ENCODE data around the gene PTGS2. TPM values are rescaled to one million over a fixed set of nuclear protein-coding genes. Genes with fewer than 3 reads are reported as not detected.
A peak's percentile ranks its signal among the peaks of the same experiment; 100 is the strongest.

PTGS2 gene
- total and polyA plus RNA-seq, 10 of the 15 experiments (the other 5 are each of a cell fraction or from before 2014, with no cell fraction given): 0.04 to 0.12 (median 0.08) TPM; not detected in 4

DNA sequence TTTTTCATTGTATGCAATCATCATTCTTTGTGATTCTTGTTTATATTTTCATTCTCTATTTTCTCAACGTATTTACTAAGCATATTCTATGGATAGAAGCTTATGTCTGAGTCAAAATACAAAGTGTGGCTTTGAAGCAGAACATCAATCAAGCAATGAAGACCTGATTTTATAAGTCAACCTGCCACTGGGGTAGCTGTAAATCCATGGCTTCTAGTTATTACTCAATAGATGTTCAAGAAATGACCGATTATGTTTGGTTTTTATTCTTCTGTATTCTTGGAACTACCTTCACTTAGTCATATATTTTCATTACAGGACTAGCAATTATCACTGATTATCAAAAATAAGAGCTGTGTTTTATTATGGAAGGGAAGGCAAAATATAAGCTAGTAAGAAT is 20.5 kb upstream of the PTGS2 start:
- no peak for FAIRE-seq
- H4K20me1 ChIP-seq (ENCODE audit: control insufficient read depth, insufficient read depth): no peaks in the 10 kb centered on the region
- peak; percentile 29; the same call in 1 of the 2 replicates for TF ChIP-seq JUNB (IDR thresholded peaks at IDR 0.05)
- TF ChIP-seq SPI1 (IDR thresholded peaks at IDR 0.05; ENCODE audit: borderline replicate concordance, insufficient read depth, low read depth, low read length): no peak
- no peak overlapping the region for H3K9ac ChIP-seq (ENCODE audit: control insufficient read depth, insufficient read depth, low read length)
- H3K27me3 ChIP-seq (replicated peaks in 1 of 2; ENCODE audit: control insufficient read depth in 2 of 2, insufficient read depth in 2 of 2, low read length in 1 of 2): no peaks in the 10 kb centered on the region
- CTCF ChIA-PET: interaction anchor here (1.1 kb wide), 1 partner anchor 18 kb away, joined by 5 read pairs; no protein-coding TSS in a partner anchor
- RAD21 ChIA-PET (ENCODE audit: unreplicated experiment): no interaction called here
- H3K79me2 ChIP-seq (ENCODE audit: control insufficient read depth, insufficient read depth, low read length): no peaks in the 10 kb centered on the region
- intact Hi-C loops (cut with micrococcal nuclease; ENCODE audit: unreplicated experiment) (no loop called here), in situ Hi-C loops (cut with MboI) (no loop called here)
- DNase-seq (ENCODE audit: low read depth, low spot score): no peak
- SMC1A ChIA-PET (ENCODE audit: uncharacterized antibody, unreplicated experiment): interaction anchor here (0.7 to 1.4 kb wide), 2 partner anchors 17 to 49 kb away, joined by 3 read pairs; no protein-coding TSS in a partner anchor
- no peaks in the 10 kb centered on the region for H3K9me3 ChIP-seq (replicated peaks; ENCODE audit: control insufficient read depth, insufficient read depth, low read length)
- no peak overlapping the region for H3K4me3 ChIP-seq
- POLR2A ChIA-PET: no interaction called here
- no peak overlapping the region for H3K4me2 ChIP-seq (ENCODE audit: control insufficient read depth, insufficient read depth)
- no peak for ATAC-seq
- H3K4me1 ChIP-seq (ENCODE audit: control insufficient read depth, insufficient read depth, low read length): no peaks in the 10 kb centered on the region
- no peaks in the 10 kb centered on the region for H3K36me3 ChIP-seq (ENCODE audit: control insufficient read depth in 2 of 2, insufficient read depth in 2 of 2, low read length in 1 of 2)
- no TSS peak for BruUV-seq (replicated peaks)
- 2% methylated on average over 2 of the region's 2 CpGs for WGBS (ENCODE audit: insufficient coverage, insufficient replicate concordance, low lambda C conversion rate, missing lambda C conversion rate)
- no peak overlapping the region for H3K27ac ChIP-seq (ENCODE audit: control insufficient read depth, insufficient read depth)
- H2AFZ ChIP-seq (ENCODE audit: control insufficient read depth, low read depth, low read length): no peak overlapping the region

DNA sequence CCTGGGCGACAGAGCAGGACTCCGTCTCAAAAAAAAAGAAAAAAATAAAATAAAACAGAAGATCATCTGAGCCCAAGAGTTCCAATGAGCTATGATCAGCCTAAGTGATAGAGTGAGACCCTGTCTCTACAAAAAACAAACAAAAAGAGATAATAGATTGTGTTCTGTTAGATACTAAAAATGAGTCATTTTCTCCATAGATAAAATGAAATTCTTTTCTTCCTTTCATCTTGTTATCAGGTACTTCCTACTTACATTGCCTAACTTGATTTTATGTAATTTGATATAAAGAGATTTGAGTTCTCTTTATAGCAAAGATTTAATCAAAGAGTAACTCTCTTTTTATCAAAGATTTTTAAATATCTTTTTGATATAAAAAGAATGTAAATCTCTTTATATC is 19.3 kb upstream of the PTGS2 start:
- H3K27ac ChIP-seq (ENCODE audit: control insufficient read depth, insufficient read depth): no peak overlapping the region
- in situ Hi-C loops (cut with MboI): no loop called here
- ChIA-PET POLR2A (no interaction called here), CTCF (interaction anchor here (1.1 kb wide), 1 partner anchor 17 kb away, joined by 5 read pairs; no protein-coding TSS in a partner anchor), RAD21 (ENCODE audit: unreplicated experiment) (no interaction called here), SMC1A (ENCODE audit: uncharacterized antibody, unreplicated experiment) (no interaction called here)
- H3K4me3 ChIP-seq: no peak overlapping the region
- no peak for ATAC-seq
- no peaks in the 10 kb centered on the region for H3K36me3 ChIP-seq (ENCODE audit: control insufficient read depth in 2 of 2, insufficient read depth in 2 of 2, low read length in 1 of 2)
- H2AFZ ChIP-seq (ENCODE audit: control insufficient read depth, low read depth, low read length): no peak overlapping the region
- H3K79me2 ChIP-seq (ENCODE audit: control insufficient read depth, insufficient read depth, low read length): no peaks in the 10 kb centered on the region
- H3K4me2 ChIP-seq (ENCODE audit: control insufficient read depth, insufficient read depth): no peak overlapping the region
- no peak for FAIRE-seq
- DNase-seq (ENCODE audit: low read depth, low spot score): no peak
- no TSS peak for BruUV-seq (replicated peaks)
- H4K20me1 ChIP-seq (ENCODE audit: control insufficient read depth, insufficient read depth): no peaks in the 10 kb centered on the region
- H3K27me3 ChIP-seq (replicated peaks in 1 of 2; ENCODE audit: control insufficient read depth in 2 of 2, insufficient read depth in 2 of 2, low read length in 1 of 2): no peaks in the 10 kb centered on the region
- no peak for TF ChIP-seq RFX5 (IDR thresholded peaks at IDR 0.05; ENCODE audit: low read depth, low read length)
- TF ChIP-seq SMAD1 (IDR thresholded peaks at IDR 0.05; ENCODE audit: low read depth, partially characterized antibody): no peak
- no peak for TF ChIP-seq BACH1 (IDR thresholded peaks at IDR 0.05; ENCODE audit: borderline replicate concordance)
- TF ChIP-seq, protein P1, sequence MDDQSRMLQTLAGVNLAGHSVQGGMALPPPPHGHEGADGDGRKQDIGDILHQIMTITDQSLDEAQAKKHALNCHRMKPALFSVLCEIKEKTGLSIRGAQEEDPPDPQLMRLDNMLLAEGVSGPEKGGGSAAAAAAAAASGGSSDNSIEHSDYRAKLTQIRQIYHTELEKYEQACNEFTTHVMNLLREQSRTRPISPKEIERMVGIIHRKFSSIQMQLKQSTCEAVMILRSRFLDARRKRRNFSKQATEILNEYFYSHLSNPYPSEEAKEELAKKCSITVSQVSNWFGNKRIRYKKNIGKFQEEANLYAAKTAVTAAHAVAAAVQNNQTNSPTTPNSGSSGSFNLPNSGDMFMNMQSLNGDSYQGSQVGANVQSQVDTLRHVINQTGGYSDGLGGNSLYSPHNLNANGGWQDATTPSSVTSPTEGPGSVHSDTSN (IDR thresholded peaks at IDR 0.05; ENCODE audit: insufficient replicate concordance, low read depth, low read length): no peak
- no peak for TF ChIP-seq NR2F1 (conservative IDR thresholded peaks at IDR 0.05)
- no peak for TF ChIP-seq NFIC (IDR thresholded peaks at IDR 0.05; ENCODE audit: low read depth, low read length)
- no peak for TF ChIP-seq EGR1 (IDR thresholded peaks at IDR 0.05; ENCODE audit: borderline replicate concordance in 1 of 2, low read depth in 2 of 2, low read length in 2 of 2)
- TF ChIP-seq, protein P2, sequence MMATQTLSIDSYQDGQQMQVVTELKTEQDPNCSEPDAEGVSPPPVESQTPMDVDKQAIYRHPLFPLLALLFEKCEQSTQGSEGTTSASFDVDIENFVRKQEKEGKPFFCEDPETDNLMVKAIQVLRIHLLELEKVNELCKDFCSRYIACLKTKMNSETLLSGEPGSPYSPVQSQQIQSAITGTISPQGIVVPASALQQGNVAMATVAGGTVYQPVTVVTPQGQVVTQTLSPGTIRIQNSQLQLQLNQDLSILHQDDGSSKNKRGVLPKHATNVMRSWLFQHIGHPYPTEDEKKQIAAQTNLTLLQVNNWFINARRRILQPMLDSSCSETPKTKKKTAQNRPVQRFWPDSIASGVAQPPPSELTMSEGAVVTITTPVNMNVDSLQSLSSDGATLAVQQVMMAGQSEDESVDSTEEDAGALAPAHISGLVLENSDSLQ (IDR thresholded peaks at IDR 0.05): no peak
- TF ChIP-seq ZNF384 (IDR thresholded peaks at IDR 0.05; ENCODE audit: borderline replicate concordance, low read depth, low read length): no peak
- no peak for TF ChIP-seq NRF1 (conservative IDR thresholded peaks at IDR 0.05; ENCODE audit: low read depth, low read length)
- no peak for TF ChIP-seq KDM1A (IDR thresholded peaks at IDR 0.05; ENCODE audit: borderline replicate concordance)
- TF ChIP-seq SMARCA5 (IDR thresholded peaks at IDR 0.05): no peak
- WGBS (ENCODE audit: insufficient coverage, insufficient replicate concordance, low lambda C conversion rate, missing lambda C conversion rate): no CpG with 5 or more reads among the region's 2 CpGs
- intact Hi-C loops (cut with micrococcal nuclease; ENCODE audit: unreplicated experiment): no loop called here
- H3K9me3 ChIP-seq (replicated peaks; ENCODE audit: control insufficient read depth, insufficient read depth, low read length): no peaks in the 10 kb centered on the region
- H3K4me1 ChIP-seq (ENCODE audit: control insufficient read depth, insufficient read depth, low read length): no peaks in the 10 kb centered on the region
- H3K9ac ChIP-seq (ENCODE audit: control insufficient read depth, insufficient read depth, low read length): no peak overlapping the region
